Adrenal gland (tissue), 12 donors: ENCODE measurements around the gene IL10. TPM values are rescaled to one million over a fixed set of nuclear protein-coding genes. Genes with fewer than 3 reads are reported as not detected.

Experiments
- DNase-seq, 7 donors: peaks; one replicate each; pipeline ENCODE4 v3.0.0-alpha.2; 2019 to 2020
- H3K27ac ChIP-seq, 5 donors: fragments of 200-600 bp; sonication (generic) in 4 of 5; 1 replicate in 3 of 5; 2 replicates in 2 of 5; pipeline versions ENCODE4 v1.5.1 to v1.8.0; 2016 to 2020; ENCODE audit warnings: mild to moderate bottlenecking in 1 of 5
- H3K27me3 ChIP-seq: fragments of 200-600 bp; 2 replicates; pipeline ENCODE4 v1.8.0; 2021
- H3K36me3 ChIP-seq, 2 donors: fragments of 200-600 bp; replicated peaks in 1 of 2; 1 replicate in 1 of 2; 2 replicates in 1 of 2; pipeline versions ENCODE4 v1.5.1 to v1.8.0; 2018 to 2022
- H3K4me1 ChIP-seq, 2 donors: fragments of 200-600 bp; replicated peaks in 1 of 2; 1 replicate in 1 of 2; 2 replicates in 1 of 2; pipeline versions ENCODE4 v1.5.1 to v1.8.0; 2018 to 2021
- H3K4me3 ChIP-seq, 4 donors: fragments of 200-600 bp; sonication (generic) in 3 of 4; one replicate each; pipeline ENCODE4 v1.5.1; 2016 to 2018
- H3K9me3 ChIP-seq, 3 donors: fragments of 200-600 bp; sonication (generic) in 1 of 3; replicated peaks in 1 of 3; 1 replicate in 2 of 3; 2 replicates in 1 of 3; pipeline versions ENCODE4 v1.5.1 to v1.8.0; 2016 to 2021
- CTCF ChIP-seq, 6 experiments: fragments of 450-650 bp in 4 of 6; fragments of 200-600 bp in 2 of 6; sonication (generic) in 1 of 6; IDR thresholded peaks; 1 replicate in 5 of 6; 2 replicates in 1 of 6; pipeline versions ENCODE4 v1.5.1 to v1.8.0; 2016 to 2021; ENCODE audit warnings: antibody characterized with exemption in 6 of 6, mild to moderate bottlenecking in 2 of 6, moderate library complexity in 1 of 6
- POLR2A ChIP-seq, 2 donors: fragments of 450-650 bp; IDR thresholded peaks; one replicate each; pipeline ENCODE4 v1.6.1; 2017; ENCODE audit warnings: antibody characterized with exemption in 2 of 2, mild to moderate bottlenecking in 2 of 2, moderate library complexity in 1 of 2
- WGBS, 4 donors: extraction: QIAGEN DNeasy Blood & Tissue Kit in 2 of 4; methylation state at CpG; one replicate each; pipeline versions ENCODE4 v1.1.5 to v1.1.7; 2013 to 2017; 5-methylcytosine and 5-hydroxymethylcytosine counted together
- intact Hi-C, 2 donors: fragments of 100-400 bp; cut with DNase I; formaldehyde crosslinking; loops; one replicate each; pipeline versions ENCODE4 v1.14.1 to v1.15.0; 2022 to 2023
- polyA plus RNA-seq, 3 donors: library from polyadenylated mRNA; stranded (reverse); fragments of 200-250 nt in 2 of 3; fragments of 350-450 nt in 1 of 3; fragmentation: Illumina TruSeq in 1 of 3; extraction: RNeasy Lipid Tissue Mini Kit (QIAGEN cat#74804) in 1 of 3; gene quantifications; one replicate each; pipeline ENCODE4 v1.2.3, GENCODE V29; 2013 to 2014
- total RNA-seq, 9 donors: library from RNA; depleted of rRNA in 4 of 9; stranded (reverse); fragments of >200 nt in 4 of 9; fragments of 120-200 nt in 1 of 9; fragmentation: NEBNext Ultra II Directional in 1 of 9; extraction: Animal tissue kit (Norgen Biotek cat#: 25700) in 1 of 9; gene quantifications; one replicate each; pipeline versions ENCODE4 v1.1.0 to v1.2.4, GENCODE V29; 2013 to 2023
- donor health status: healthy with polysubstance abuse.
- donor health status: Bipolar disorder and iron deficiency.
- donor health status: DM: yes; HTN: yes; CAD: no.
- donor health status: DM: no; HTN: no; CAD: no.
- donor health status: DM: no; HTN: no; CAD: no.
- donor health status: DM: yes; HTN: yes; CAD: no.

The IL10 gene
- total and polyA plus RNA-seq, 12 donors, result 0.33 to 8.5 (median 2.9) TPM

DNA sequence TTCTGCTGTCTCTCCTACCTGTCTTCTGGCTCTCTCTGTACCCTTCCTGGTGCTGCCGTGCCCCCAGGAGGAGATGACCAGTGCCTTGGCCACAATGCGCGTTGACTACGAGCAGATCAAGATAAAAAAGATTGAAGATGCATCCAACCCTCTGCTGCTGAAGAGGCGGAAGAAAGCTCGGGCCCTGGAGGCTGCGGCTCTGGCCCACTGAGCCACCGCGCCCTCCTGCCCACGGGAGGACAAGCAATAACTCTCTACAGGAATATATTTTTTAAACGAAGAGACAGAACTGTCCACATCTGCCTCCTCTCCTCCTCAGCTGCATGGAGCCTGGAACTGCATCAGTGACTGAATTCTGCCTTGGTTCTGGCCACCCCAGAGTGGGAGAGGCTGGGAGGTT is 39.8 kb downstream of the IL10 start:
- H3K36me3 ChIP-seq, result peaks cover 0 to 62% of the 10 kb centered on the region in 2 donors
- TF ChIP-seq POLR2A (IDR thresholded peaks at IDR 0.05), result no peak
- TF ChIP-seq CTCF (IDR thresholded peaks at IDR 0.05), result no peak
- peaks cover 7 to 14% of the 10 kb centered on the region in 2 donors for H3K4me1 ChIP-seq

DNA sequence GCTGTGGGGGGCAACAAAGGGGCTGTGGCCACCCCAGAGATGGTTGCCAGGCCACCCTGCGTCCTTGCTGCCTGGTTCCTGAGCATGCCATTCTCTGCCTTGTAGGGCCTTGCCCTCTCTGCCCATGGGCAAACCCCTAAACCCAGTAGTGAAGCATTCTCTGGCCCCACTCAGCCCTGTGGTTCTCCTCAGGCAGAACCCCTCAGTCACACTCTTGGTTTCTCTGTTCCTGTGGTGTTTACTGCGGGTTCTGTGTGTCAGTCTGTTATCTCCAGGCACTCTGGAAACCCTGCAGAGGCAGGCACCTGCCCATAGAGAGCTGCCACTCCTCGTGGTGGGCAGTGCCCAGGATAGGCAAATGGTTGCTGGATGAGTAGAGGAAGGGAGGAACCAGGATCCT is 42.8 kb downstream of the IL10 start:
- intact Hi-C loops, result loop anchor here in 1 of 2 donors (10.0 kb wide), 1 partner anchor 95 kb away; the partner anchor contains the start of gene DYRK3
- WGBS, 4 donors, result 93 to 96% (median 95%) methylated on average over 3 of the region's 3 CpGs
- Histone ChIP-seq H3K4me3 (no peak overlapping the region), H3K4me1 (peaks cover 7 to 37% of the 10 kb centered on the region in 2 donors), H3K9me3 (no peaks in the 10 kb centered on the region), H3K36me3 (peaks cover 0 to 53% of the 10 kb centered on the region in 2 donors), H3K27me3 (no peaks in the 10 kb centered on the region), H3K27ac (no peak overlapping the region)
- no peak for TF ChIP-seq POLR2A (IDR thresholded peaks at IDR 0.05)
- no peak for TF ChIP-seq CTCF (IDR thresholded peaks at IDR 0.05)
- DNase-seq, result no peak

More for the DNA sequence above, 39.8 kb downstream of the IL10 start:
- DNase-seq, result no peak
- 87 to 89% (median 88%) methylated on average over 11 of the region's 11 CpGs for WGBS, 4 donors
- Histone ChIP-seq H3K9me3 (no peaks in the 10 kb centered on the region), H3K27me3 (no peaks in the 10 kb centered on the region), H3K27ac (peak overlapping the region in 1 of 5 donors; percentile 10), H3K4me3 (no peak overlapping the region)
- intact Hi-C loops, result loop anchor here (5.0 to 10.0 kb wide), 3 partner anchors 72 to 180 kb away; no protein-coding TSS in a partner anchor

DNA sequence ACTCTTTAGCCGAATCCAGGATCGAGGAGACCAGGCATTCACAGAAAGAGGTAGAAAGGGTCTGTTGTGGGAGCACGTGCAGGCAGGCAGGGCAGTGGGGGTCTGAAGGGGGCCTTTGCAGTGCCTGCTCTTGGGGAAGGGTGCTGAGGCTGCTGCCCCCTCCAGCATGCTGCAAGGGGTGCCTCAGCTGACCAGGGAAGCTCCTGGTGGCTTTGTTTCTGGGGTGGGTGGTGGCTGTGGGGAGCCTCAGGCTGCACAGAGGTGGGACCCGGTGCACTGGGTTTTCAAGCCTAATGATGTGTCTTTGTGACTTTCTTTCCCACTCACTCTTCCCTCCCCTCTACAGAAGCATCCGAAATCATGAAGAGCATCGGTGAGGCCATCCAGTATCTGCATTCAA is 43.2 kb downstream of the IL10 start:
- TF ChIP-seq CTCF (IDR thresholded peaks at IDR 0.05), result no peak
- no peak for TF ChIP-seq POLR2A (IDR thresholded peaks at IDR 0.05)
- Histone ChIP-seq H3K36me3 (peaks cover 0 to 52% of the 10 kb centered on the region in 2 donors), H3K27me3 (no peaks in the 10 kb centered on the region), H3K27ac (no peak overlapping the region), H3K4me1 (peaks cover 10 to 42% of the 10 kb centered on the region in 2 donors), H3K9me3 (no peaks in the 10 kb centered on the region), H3K4me3 (no peak overlapping the region)
- WGBS, 4 donors, result 84 to 97% (median 94%) methylated on average over 6 of the region's 6 CpGs
- intact Hi-C loops, result loop anchor here in 1 of 2 donors (10.0 kb wide), 1 partner anchor 94 kb away; the partner anchor contains the start of gene DYRK3
- DNase-seq, result peak in 1 of 7 donors; percentile 13

- TF ChIP-seq POLR2A (IDR thresholded peaks at IDR 0.05) (no peak), CTCF (IDR thresholded peaks at IDR 0.05) (no peak)
- H3K4me1 ChIP-seq, result peaks cover 14 to 46% of the 10 kb centered on the region in 2 donors
- intact Hi-C loops, result loop anchor here in 1 of 2 donors (10.0 kb wide), 1 partner anchor 94 kb away; the partner anchor contains the start of gene DYRK3
- H3K36me3 ChIP-seq, result peaks cover 0 to 48% of the 10 kb centered on the region in 2 donors
- H3K9me3 ChIP-seq, result no peaks in the 10 kb centered on the region
- no peak overlapping the region for H3K27ac ChIP-seq
- 64 to 88% (median 70%) methylated on average over 3 to 9 of the region's 9 CpGs for WGBS, 4 donors
- no peaks in the 10 kb centered on the region for H3K27me3 ChIP-seq
- no peak overlapping the region for H3K4me3 ChIP-seq
- no peak for DNase-seq
These were observed 43.7 kb downstream of the IL10 start for GRCh38 chr1:206728697-206728987.
